GM23338 (cell line): ENCODE results near the gene PLXNA2.

ENCODE experiments used
- CREB1 ChIP-seq: fragments of 250-450 bp; sonication (Bioruptor Pico); IDR thresholded peaks from 2 replicates; pipeline ENCODE4 v1.5.0; 2020; ENCODE audit warnings: low read depth, mild to moderate bottlenecking, moderate library complexity
- EZH2 ChIP-seq: fragments of 200-600 bp; sonication (generic); IDR thresholded peaks from one replicate; pipeline ENCODE4 v1.8.0; 2017; ENCODE audit warnings: antibody characterized with exemption, mild to moderate bottlenecking, low read depth; ENCODE audit not compliant: unreplicated experiment
- EZH2phosphoT487 ChIP-seq: fragments of 200-600 bp; sonication (generic); IDR thresholded peaks from one replicate; pipeline ENCODE4 v1.8.1; 2018; ENCODE audit warnings: antibody characterized with exemption; ENCODE audit not compliant: unreplicated experiment
- JUNB ChIP-seq: IDR thresholded peaks from one replicate; pipeline ENCODE4 v1.6.1; 2016; ENCODE audit warnings: antibody characterized with exemption; ENCODE audit not compliant: unreplicated experiment
- NANOG ChIP-seq: IDR thresholded peaks from 2 replicates; pipeline ENCODE4 v1.6.1; 2016; ENCODE audit warnings: antibody characterized with exemption, borderline replicate concordance
- POLR2AphosphoS5 ChIP-seq: IDR thresholded peaks from 2 replicates; pipeline ENCODE4 v1.6.1; 2016; ENCODE audit warnings: antibody characterized with exemption, low read depth
- STAT1 ChIP-seq: IDR thresholded peaks from one replicate; pipeline ENCODE4 v1.6.1; 2016; ENCODE audit warnings: antibody characterized with exemption; ENCODE audit not compliant: unreplicated experiment
- ZNF114 ChIP-seq: fragments of 250-450 bp; sonication (Bioruptor Pico); IDR thresholded peaks from 2 replicates; pipeline ENCODE4 v1.5.0; 2020; ENCODE audit warnings: mild to moderate bottlenecking, moderate library complexity
- ZNF331 ChIP-seq: fragments of 250-450 bp; sonication (Bioruptor Pico); IDR thresholded peaks from 2 replicates; pipeline ENCODE4 v1.5.0; 2020; ENCODE audit warnings: low read depth, mild to moderate bottlenecking, moderate library complexity
- TF ChIP-seq, protein P1 (sequence below), 2 experiments: fragments of 200-600 bp in 1 of 2; sonication (generic) in 1 of 2; conservative IDR thresholded peaks; 2 replicates each; pipeline versions ENCODE4 v1.5.1 to v1.6.1; 2016 to 2017; ENCODE audit warnings: antibody characterized with exemption in 2 of 2, low read depth in 2 of 2, mild to moderate bottlenecking in 2 of 2, moderate library complexity in 1 of 2
- TF ChIP-seq, protein P2 (sequence below): IDR thresholded peaks from one replicate; pipeline ENCODE4 v1.6.1; 2018; ENCODE audit warnings: antibody characterized with exemption; ENCODE audit not compliant: unreplicated experiment
- TF ChIP-seq, protein P3 (sequence below): fragments of 250-450 bp; sonication (Bioruptor Pico); IDR thresholded peaks from 2 replicates; pipeline ENCODE4 v1.5.0; 2020; ENCODE audit warnings: mild to moderate bottlenecking, moderate library complexity
- TF ChIP-seq, protein P4 (sequence below): IDR thresholded peaks from 2 replicates; pipeline ENCODE4 v1.6.1; 2016; ENCODE audit warnings: antibody characterized with exemption

DNA sequence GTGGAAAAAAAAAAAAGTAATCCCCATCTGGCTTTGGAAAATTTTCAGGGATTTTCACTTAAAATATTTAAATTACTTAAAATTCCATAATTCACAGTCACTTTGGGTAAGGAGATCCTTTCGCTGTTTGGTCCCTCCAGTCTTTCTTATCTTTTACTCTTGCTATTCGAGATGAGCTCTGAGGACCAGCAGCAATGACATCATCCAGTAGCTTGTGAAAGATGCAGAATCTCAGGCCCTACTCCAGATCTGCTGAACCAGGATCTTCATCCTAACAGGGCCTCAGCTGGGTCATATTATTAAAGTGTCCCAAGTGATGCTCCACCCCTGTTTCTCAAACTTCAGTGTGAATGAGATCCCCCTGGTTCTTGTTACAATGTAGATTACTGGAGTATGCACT is 46.9 kb upstream of the PLXNA2 start:
- TF ChIP-seq STAT1 (no peak), EZH2 (no peak), POLR2AphosphoS5 (no peak), ZNF331 (CRISPR knock-in tag) (no peak), CREB1 (no peak), ZNF114 (CRISPR knock-in tag) (no peak), EZH2phosphoT487 (no peak), JUNB (no peak), NANOG (no peak)
- TF ChIP-seq, protein P1, sequence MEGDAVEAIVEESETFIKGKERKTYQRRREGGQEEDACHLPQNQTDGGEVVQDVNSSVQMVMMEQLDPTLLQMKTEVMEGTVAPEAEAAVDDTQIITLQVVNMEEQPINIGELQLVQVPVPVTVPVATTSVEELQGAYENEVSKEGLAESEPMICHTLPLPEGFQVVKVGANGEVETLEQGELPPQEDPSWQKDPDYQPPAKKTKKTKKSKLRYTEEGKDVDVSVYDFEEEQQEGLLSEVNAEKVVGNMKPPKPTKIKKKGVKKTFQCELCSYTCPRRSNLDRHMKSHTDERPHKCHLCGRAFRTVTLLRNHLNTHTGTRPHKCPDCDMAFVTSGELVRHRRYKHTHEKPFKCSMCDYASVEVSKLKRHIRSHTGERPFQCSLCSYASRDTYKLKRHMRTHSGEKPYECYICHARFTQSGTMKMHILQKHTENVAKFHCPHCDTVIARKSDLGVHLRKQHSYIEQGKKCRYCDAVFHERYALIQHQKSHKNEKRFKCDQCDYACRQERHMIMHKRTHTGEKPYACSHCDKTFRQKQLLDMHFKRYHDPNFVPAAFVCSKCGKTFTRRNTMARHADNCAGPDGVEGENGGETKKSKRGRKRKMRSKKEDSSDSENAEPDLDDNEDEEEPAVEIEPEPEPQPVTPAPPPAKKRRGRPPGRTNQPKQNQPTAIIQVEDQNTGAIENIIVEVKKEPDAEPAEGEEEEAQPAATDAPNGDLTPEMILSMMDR (conservative IDR thresholded peaks at IDR 0.05; ENCODE audit: low read depth in 2 of 2), result no peak
- TF ChIP-seq, protein P2, sequence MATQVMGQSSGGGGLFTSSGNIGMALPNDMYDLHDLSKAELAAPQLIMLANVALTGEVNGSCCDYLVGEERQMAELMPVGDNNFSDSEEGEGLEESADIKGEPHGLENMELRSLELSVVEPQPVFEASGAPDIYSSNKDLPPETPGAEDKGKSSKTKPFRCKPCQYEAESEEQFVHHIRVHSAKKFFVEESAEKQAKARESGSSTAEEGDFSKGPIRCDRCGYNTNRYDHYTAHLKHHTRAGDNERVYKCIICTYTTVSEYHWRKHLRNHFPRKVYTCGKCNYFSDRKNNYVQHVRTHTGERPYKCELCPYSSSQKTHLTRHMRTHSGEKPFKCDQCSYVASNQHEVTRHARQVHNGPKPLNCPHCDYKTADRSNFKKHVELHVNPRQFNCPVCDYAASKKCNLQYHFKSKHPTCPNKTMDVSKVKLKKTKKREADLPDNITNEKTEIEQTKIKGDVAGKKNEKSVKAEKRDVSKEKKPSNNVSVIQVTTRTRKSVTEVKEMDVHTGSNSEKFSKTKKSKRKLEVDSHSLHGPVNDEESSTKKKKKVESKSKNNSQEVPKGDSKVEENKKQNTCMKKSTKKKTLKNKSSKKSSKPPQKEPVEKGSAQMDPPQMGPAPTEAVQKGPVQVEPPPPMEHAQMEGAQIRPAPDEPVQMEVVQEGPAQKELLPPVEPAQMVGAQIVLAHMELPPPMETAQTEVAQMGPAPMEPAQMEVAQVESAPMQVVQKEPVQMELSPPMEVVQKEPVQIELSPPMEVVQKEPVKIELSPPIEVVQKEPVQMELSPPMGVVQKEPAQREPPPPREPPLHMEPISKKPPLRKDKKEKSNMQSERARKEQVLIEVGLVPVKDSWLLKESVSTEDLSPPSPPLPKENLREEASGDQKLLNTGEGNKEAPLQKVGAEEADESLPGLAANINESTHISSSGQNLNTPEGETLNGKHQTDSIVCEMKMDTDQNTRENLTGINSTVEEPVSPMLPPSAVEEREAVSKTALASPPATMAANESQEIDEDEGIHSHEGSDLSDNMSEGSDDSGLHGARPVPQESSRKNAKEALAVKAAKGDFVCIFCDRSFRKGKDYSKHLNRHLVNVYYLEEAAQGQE, result no peak
- TF ChIP-seq, protein P3, sequence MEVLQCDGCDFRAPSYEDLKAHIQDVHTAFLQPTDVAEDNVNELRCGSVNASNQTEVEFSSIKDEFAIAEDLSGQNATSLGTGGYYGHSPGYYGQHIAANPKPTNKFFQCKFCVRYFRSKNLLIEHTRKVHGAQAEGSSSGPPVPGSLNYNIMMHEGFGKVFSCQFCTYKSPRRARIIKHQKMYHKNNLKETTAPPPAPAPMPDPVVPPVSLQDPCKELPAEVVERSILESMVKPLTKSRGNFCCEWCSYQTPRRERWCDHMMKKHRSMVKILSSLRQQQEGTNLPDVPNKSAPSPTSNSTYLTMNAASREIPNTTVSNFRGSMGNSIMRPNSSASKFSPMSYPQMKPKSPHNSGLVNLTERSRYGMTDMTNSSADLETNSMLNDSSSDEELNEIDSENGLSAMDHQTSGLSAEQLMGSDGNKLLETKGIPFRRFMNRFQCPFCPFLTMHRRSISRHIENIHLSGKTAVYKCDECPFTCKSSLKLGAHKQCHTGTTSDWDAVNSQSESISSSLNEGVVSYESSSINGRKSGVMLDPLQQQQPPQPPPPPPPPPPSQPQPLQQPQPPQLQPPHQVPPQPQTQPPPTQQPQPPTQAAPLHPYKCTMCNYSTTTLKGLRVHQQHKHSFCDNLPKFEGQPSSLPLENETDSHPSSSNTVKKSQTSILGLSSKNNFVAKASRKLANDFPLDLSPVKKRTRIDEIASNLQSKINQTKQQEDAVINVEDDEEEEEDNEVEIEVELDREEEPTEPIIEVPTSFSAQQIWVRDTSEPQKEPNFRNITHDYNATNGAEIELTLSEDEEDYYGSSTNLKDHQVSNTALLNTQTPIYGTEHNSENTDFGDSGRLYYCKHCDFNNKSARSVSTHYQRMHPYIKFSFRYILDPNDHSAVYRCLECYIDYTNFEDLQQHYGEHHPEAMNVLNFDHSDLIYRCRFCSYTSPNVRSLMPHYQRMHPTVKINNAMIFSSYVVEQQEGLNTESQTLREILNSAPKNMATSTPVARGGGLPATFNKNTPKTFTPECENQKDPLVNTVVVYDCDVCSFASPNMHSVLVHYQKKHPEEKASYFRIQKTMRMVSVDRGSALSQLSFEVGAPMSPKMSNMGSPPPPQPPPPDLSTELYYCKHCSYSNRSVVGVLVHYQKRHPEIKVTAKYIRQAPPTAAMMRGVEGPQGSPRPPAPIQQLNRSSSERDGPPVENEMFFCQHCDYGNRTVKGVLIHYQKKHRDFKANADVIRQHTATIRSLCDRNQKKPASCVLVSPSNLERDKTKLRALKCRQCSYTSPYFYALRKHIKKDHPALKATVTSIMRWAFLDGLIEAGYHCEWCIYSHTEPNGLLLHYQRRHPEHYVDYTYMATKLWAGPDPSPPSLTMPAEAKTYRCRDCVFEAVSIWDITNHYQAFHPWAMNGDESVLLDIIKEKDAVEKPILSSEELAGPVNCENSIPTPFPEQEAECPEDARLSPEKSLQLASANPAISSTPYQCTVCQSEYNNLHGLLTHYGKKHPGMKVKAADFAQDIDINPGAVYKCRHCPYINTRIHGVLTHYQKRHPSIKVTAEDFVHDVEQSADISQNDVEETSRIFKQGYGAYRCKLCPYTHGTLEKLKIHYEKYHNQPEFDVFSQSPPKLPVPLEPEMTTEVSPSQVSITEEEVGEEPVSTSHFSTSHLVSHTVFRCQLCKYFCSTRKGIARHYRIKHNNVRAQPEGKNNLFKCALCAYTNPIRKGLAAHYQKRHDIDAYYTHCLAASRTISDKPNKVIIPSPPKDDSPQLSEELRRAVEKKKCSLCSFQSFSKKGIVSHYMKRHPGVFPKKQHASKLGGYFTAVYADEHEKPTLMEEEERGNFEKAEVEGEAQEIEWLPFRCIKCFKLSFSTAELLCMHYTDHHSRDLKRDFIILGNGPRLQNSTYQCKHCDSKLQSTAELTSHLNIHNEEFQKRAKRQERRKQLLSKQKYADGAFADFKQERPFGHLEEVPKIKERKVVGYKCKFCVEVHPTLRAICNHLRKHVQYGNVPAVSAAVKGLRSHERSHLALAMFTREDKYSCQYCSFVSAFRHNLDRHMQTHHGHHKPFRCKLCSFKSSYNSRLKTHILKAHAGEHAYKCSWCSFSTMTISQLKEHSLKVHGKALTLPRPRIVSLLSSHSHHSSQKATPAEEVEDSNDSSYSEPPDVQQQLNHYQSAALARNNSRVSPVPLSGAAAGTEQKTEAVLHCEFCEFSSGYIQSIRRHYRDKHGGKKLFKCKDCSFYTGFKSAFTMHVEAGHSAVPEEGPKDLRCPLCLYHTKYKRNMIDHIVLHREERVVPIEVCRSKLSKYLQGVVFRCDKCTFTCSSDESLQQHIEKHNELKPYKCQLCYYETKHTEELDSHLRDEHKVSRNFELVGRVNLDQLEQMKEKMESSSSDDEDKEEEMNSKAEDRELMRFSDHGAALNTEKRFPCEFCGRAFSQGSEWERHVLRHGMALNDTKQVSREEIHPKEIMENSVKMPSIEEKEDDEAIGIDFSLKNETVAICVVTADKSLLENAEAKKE (CRISPR knock-in tag), result no peak
- TF ChIP-seq, protein P4, sequence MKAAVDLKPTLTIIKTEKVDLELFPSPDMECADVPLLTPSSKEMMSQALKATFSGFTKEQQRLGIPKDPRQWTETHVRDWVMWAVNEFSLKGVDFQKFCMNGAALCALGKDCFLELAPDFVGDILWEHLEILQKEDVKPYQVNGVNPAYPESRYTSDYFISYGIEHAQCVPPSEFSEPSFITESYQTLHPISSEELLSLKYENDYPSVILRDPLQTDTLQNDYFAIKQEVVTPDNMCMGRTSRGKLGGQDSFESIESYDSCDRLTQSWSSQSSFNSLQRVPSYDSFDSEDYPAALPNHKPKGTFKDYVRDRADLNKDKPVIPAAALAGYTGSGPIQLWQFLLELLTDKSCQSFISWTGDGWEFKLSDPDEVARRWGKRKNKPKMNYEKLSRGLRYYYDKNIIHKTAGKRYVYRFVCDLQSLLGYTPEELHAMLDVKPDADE, result no peak
